SK-N-SH treated with all-trans-retinoic acid at 6 μM for 48 hours (cell line): ENCODE results near the gene SLC26A8.
"Not testable (repeated sequence)": the region's sequence is repeated elsewhere in the genome, so short reads cannot be mapped to it uniquely, and the experiment has no call there.

Experiments
- ATAC-seq: fragments of 200-7000 bp; cut with Tn5 transposase; 3 replicates; pipeline ENCODE4 v1.9.1; 2020; ENCODE audit warnings: mild to moderate bottlenecking, moderate library complexity
- ARNTL ChIP-seq: fragments of 450-650 bp; formaldehyde crosslinking; IDR thresholded peaks from 2 replicates; pipeline ENCODE4 v1.5.0; 2020; ENCODE audit warnings: low read depth, mild to moderate bottlenecking, moderate library complexity, borderline replicate concordance
- CREB5 ChIP-seq: fragments of 250-450 bp; sonication (Bioruptor Pico); IDR thresholded peaks from 2 replicates; pipeline ENCODE4 v1.5.1; 2020; ENCODE audit warnings: low read depth, mild to moderate bottlenecking, moderate library complexity
- ESRRG ChIP-seq: fragments of 250-450 bp; sonication (Bioruptor Pico); IDR thresholded peaks from 2 replicates; pipeline ENCODE4 v1.6.1; 2021; ENCODE audit warnings: mild to moderate bottlenecking
- GLIS3 ChIP-seq: fragments of 250-450 bp; sonication (Bioruptor Pico); IDR thresholded peaks from 2 replicates; pipeline ENCODE4 v1.5.0; 2020; ENCODE audit warnings: mild to moderate bottlenecking, moderate library complexity
- ISL1 ChIP-seq: fragments of 250-450 bp; sonication (Bioruptor Pico); IDR thresholded peaks from 2 replicates; pipeline ENCODE4 v2.1.2; 2022; ENCODE audit warnings: mild to moderate bottlenecking, moderate library complexity
- OSR1 ChIP-seq: fragments of 250-450 bp; sonication (Bioruptor Pico); IDR thresholded peaks from 2 replicates; pipeline ENCODE4 v1.8.0; 2022; ENCODE audit warnings: moderate library complexity, mild to moderate bottlenecking, inconsistent platforms
- PATZ1 ChIP-seq: fragments of 250-450 bp; sonication (Bioruptor Pico); IDR thresholded peaks from 2 replicates; pipeline ENCODE4 v1.8.0; 2020; ENCODE audit warnings: mild to moderate bottlenecking, moderate library complexity, borderline replicate concordance
- POU6F1 ChIP-seq: fragments of 250-450 bp; sonication (Bioruptor Pico); IDR thresholded peaks from 2 replicates; pipeline ENCODE4 v1.8.0; 2021; ENCODE audit warnings: low read depth, mild to moderate bottlenecking, moderate library complexity, borderline replicate concordance
- PPARA ChIP-seq: fragments of 250-450 bp; sonication (Bioruptor Pico); IDR thresholded peaks from 2 replicates; pipeline ENCODE4 v1.5.0; 2020; ENCODE audit warnings: mild to moderate bottlenecking, borderline replicate concordance
- RARB ChIP-seq: fragments of 250-450 bp; sonication (Bioruptor Pico); IDR thresholded peaks from 2 replicates; pipeline ENCODE4 v1.8.0; 2021; ENCODE audit warnings: mild to moderate bottlenecking, moderate library complexity
- SNAI2 ChIP-seq: fragments of 250-450 bp; sonication (Bioruptor Pico); IDR thresholded peaks from 2 replicates; pipeline ENCODE4 v1.5.0; 2020; ENCODE audit warnings: mild to moderate bottlenecking, moderate library complexity
- TCF4 ChIP-seq: fragments of 250-450 bp; sonication (Bioruptor Pico); IDR thresholded peaks from 2 replicates; pipeline ENCODE4 v1.8.0; 2021; ENCODE audit warnings: mild to moderate bottlenecking, moderate library complexity, borderline replicate concordance
- ZC3H10 ChIP-seq: fragments of 250-450 bp; sonication (Bioruptor Pico); IDR thresholded peaks from 2 replicates; pipeline ENCODE4 v1.5.1; 2021; ENCODE audit warnings: mild to moderate bottlenecking, moderate library complexity
- ZFP3 ChIP-seq: fragments of 250-450 bp; sonication (Bioruptor Pico); IDR thresholded peaks from 2 replicates; pipeline ENCODE4 v1.5.0; 2020; ENCODE audit warnings: mild to moderate bottlenecking, moderate library complexity
- ZFP30 ChIP-seq: fragments of 450-650 bp; formaldehyde crosslinking; IDR thresholded peaks from 2 replicates; pipeline ENCODE4 v1.5.0; 2022; ENCODE audit warnings: mild to moderate bottlenecking, moderate library complexity
- ZNF70 ChIP-seq: fragments of 450-650 bp; formaldehyde crosslinking; IDR thresholded peaks from 2 replicates; pipeline ENCODE4 v1.5.0; 2020; ENCODE audit warnings: mild to moderate bottlenecking, moderate library complexity
- TF ChIP-seq, protein P1 (sequence below): fragments of 250-450 bp; sonication (Bioruptor Pico); IDR thresholded peaks from 2 replicates; pipeline ENCODE4 v1.5.1; 2021; ENCODE audit warnings: mild to moderate bottlenecking, moderate library complexity
- TF ChIP-seq, protein P2 (sequence below): fragments of 250-450 bp; sonication (Bioruptor Pico); IDR thresholded peaks from 2 replicates; pipeline ENCODE4 v1.5.0; 2020; ENCODE audit warnings: mild to moderate bottlenecking, moderate library complexity

SLC26A8 gene

GRCh38 chr6:35919085-35919826 lies 105.2 kb downstream of the SLC26A8 start:
- TF ChIP-seq CREB5 (CRISPR knock-in tag), result no peak
- TF ChIP-seq ZNF70, result no peak
- no peak for TF ChIP-seq ARNTL
- no peak for TF ChIP-seq SNAI2
- no peak for TF ChIP-seq ESRRG
- no peak for TF ChIP-seq GLIS3 (CRISPR knock-in tag)
- no peak for TF ChIP-seq RARB (CRISPR knock-in tag)
- TF ChIP-seq PATZ1, result no peak
- TF ChIP-seq ZFP3 (CRISPR knock-in tag), result no peak
- TF ChIP-seq, protein P1, sequence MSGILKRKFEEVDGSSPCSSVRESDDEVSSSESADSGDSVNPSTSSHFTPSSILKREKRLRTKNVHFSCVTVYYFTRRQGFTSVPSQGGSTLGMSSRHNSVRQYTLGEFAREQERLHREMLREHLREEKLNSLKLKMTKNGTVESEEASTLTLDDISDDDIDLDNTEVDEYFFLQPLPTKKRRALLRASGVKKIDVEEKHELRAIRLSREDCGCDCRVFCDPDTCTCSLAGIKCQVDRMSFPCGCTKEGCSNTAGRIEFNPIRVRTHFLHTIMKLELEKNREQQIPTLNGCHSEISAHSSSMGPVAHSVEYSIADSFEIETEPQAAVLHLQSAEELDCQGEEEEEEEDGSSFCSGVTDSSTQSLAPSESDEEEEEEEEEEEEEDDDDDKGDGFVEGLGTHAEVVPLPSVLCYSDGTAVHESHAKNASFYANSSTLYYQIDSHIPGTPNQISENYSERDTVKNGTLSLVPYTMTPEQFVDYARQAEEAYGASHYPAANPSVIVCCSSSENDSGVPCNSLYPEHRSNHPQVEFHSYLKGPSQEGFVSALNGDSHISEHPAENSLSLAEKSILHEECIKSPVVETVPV, result no peak
- TF ChIP-seq OSR1 (CRISPR knock-in tag), result no peak
- TF ChIP-seq ISL1 (CRISPR knock-in tag), result no peak
- ATAC-seq, result peak; percentile 45

DNA sequence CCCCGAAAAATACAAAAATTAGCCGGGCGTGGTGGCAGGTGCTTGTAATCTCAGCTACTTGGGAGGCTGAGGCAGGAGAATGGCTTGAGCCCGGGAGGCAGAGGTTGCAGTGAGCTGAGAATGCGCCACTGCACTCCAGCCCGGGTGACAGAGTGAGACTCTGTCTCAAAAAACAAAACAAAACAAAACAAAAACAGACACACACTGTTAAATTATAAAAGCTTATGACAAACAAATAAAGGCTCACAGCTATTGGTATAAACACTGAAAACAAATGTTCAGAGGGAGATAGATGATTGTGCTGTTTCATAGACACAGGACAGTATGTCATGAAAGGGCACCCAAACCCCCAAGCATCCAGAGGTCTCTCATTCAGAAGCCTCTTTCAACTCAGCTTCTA lies 107.5 kb downstream of the SLC26A8 start:
- not testable (repeated sequence) for ATAC-seq

DNA sequence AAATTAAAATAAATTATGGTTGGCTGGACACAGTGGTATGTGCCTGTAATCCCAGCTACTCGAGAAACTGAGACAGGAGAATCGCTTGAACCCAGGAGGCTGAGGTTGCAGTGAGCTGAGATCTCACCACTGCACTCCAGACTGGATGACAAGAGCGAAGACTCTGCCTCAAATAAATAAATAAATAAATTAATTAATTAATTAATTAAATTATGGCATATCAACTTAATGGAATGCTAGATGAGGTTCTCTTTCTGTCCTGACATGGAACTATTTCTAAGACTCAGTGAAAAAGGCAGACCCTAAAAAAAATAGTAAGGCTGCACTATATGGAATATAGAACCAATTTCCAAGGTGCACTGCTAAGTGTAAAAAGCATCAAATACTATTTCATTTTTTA lies 108.4 kb downstream of the SLC26A8 start:
- TF ChIP-seq OSR1 (CRISPR knock-in tag) (no peak), ZFP30 (CRISPR knock-in tag) (no peak), GLIS3 (CRISPR knock-in tag) (no peak), ZC3H10 (CRISPR knock-in tag) (no peak), RARB (CRISPR knock-in tag) (no peak), ESRRG (no peak), PATZ1 (no peak), SNAI2 (no peak), ZFP3 (CRISPR knock-in tag) (no peak), POU6F1 (CRISPR knock-in tag) (no peak), PPARA (CRISPR knock-in tag) (no peak), CREB5 (CRISPR knock-in tag) (no peak), ARNTL (no peak)
- TF ChIP-seq, protein P1, result no peak
- ATAC-seq, result no peak

GRCh38 chr6:35914536-35914935 lies 109.9 kb downstream of the SLC26A8 start:
- no peak for ATAC-seq
- TF ChIP-seq SNAI2, result no peak
- no peak for TF ChIP-seq CREB5 (CRISPR knock-in tag)
- TF ChIP-seq ZNF70, result no peak
- no peak for TF ChIP-seq TCF4
- no peak for TF ChIP-seq ARNTL
- TF ChIP-seq OSR1 (CRISPR knock-in tag), result no peak
- TF ChIP-seq, protein P2, sequence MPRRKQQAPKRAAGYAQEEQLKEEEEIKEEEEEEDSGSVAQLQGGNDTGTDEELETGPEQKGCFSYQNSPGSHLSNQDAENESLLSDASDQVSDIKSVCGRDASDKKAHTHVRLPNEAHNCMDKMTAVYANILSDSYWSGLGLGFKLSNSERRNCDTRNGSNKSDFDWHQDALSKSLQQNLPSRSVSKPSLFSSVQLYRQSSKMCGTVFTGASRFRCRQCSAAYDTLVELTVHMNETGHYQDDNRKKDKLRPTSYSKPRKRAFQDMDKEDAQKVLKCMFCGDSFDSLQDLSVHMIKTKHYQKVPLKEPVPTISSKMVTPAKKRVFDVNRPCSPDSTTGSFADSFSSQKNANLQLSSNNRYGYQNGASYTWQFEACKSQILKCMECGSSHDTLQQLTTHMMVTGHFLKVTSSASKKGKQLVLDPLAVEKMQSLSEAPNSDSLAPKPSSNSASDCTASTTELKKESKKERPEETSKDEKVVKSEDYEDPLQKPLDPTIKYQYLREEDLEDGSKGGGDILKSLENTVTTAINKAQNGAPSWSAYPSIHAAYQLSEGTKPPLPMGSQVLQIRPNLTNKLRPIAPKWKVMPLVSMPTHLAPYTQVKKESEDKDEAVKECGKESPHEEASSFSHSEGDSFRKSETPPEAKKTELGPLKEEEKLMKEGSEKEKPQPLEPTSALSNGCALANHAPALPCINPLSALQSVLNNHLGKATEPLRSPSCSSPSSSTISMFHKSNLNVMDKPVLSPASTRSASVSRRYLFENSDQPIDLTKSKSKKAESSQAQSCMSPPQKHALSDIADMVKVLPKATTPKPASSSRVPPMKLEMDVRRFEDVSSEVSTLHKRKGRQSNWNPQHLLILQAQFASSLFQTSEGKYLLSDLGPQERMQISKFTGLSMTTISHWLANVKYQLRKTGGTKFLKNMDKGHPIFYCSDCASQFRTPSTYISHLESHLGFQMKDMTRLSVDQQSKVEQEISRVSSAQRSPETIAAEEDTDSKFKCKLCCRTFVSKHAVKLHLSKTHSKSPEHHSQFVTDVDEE, result no peak
